Measurements from ENCODE around the gene WDR6.

The WDR6 gene

DNA sequence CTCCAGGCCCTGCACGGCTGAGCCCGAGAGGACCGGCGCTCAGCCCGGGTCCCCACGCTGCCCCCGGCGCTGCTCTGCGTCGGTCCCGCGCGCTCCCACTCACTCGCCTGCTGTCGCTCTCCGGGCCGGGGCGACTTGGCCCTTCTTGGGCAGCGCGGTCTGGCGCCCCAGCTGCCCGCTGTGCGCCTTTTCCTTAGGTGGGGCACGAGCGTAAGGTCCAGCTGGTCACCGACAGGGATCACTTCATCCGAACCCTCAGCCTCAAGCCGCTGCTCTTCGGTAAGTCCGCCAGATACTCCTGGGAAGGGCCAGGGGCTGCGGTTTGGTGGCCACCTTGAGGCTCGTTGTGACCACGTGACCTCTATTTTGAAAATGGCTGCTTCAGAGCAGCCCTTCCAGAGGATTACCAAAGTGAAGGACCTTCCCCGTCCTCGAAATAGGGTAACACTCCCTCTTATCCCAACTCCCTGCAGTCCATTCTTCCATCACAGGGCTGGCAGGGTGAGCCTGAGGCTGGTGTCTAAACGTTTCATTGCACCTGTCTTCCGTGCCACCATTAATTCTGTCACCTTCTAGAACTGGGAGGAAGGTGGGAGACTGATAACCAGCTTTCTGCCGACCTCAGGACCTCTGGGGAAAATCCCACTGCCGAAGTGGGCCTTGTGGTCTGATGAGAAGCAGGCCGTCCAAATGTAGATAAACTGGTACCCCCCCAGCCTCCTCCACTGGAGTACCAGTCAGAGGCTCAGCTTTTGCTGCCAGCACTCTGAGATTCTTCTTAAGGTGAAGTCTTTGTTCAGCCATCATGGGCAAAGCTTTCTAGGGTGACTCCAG is 16.3 kb upstream of the WDR6 start:
- ATAC-seq, result no peak
- TF ChIP-seq POU6F1 (CRISPR knock-in tag; IDR thresholded peaks at IDR 0.05; ENCODE audit: borderline replicate concordance, low read depth), result no peak
- TF ChIP-seq ISL1 (CRISPR knock-in tag; IDR thresholded peaks at IDR 0.05), result no peak
- TF ChIP-seq RARB (CRISPR knock-in tag; IDR thresholded peaks at IDR 0.05), result no peak
- TF ChIP-seq, protein P1, sequence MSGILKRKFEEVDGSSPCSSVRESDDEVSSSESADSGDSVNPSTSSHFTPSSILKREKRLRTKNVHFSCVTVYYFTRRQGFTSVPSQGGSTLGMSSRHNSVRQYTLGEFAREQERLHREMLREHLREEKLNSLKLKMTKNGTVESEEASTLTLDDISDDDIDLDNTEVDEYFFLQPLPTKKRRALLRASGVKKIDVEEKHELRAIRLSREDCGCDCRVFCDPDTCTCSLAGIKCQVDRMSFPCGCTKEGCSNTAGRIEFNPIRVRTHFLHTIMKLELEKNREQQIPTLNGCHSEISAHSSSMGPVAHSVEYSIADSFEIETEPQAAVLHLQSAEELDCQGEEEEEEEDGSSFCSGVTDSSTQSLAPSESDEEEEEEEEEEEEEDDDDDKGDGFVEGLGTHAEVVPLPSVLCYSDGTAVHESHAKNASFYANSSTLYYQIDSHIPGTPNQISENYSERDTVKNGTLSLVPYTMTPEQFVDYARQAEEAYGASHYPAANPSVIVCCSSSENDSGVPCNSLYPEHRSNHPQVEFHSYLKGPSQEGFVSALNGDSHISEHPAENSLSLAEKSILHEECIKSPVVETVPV (CRISPR knock-in tag; IDR thresholded peaks at IDR 0.05), result no peak
- TF ChIP-seq SNAI2 (CRISPR knock-in tag; IDR thresholded peaks at IDR 0.05), result no peak
- TF ChIP-seq, protein P2, sequence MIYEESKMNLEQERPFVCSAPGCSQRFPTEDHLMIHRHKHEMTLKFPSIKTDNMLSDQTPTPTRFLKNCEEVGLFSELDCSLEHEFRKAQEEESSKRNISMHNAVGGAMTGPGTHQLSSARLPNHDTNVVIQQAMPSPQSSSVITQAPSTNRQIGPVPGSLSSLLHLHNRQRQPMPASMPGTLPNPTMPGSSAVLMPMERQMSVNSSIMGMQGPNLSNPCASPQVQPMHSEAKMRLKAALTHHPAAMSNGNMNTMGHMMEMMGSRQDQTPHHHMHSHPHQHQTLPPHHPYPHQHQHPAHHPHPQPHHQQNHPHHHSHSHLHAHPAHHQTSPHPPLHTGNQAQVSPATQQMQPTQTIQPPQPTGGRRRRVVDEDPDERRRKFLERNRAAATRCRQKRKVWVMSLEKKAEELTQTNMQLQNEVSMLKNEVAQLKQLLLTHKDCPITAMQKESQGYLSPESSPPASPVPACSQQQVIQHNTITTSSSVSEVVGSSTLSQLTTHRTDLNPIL (CRISPR knock-in tag; IDR thresholded peaks at IDR 0.05; ENCODE audit: low read depth), result no peak
- no peak for TF ChIP-seq ZC3H10 (CRISPR knock-in tag; IDR thresholded peaks at IDR 0.05)
- no peak for TF ChIP-seq BACH2 (CRISPR knock-in tag; IDR thresholded peaks at IDR 0.05; ENCODE audit: borderline replicate concordance)
- TF ChIP-seq ESRRG (CRISPR knock-in tag; IDR thresholded peaks at IDR 0.05), result no peak
- TF ChIP-seq ZNF8 (CRISPR knock-in tag; IDR thresholded peaks at IDR 0.05), result no peak
- TF ChIP-seq PPARA (CRISPR knock-in tag; IDR thresholded peaks at IDR 0.05; ENCODE audit: borderline replicate concordance), result no peak
- TF ChIP-seq, protein P3, sequence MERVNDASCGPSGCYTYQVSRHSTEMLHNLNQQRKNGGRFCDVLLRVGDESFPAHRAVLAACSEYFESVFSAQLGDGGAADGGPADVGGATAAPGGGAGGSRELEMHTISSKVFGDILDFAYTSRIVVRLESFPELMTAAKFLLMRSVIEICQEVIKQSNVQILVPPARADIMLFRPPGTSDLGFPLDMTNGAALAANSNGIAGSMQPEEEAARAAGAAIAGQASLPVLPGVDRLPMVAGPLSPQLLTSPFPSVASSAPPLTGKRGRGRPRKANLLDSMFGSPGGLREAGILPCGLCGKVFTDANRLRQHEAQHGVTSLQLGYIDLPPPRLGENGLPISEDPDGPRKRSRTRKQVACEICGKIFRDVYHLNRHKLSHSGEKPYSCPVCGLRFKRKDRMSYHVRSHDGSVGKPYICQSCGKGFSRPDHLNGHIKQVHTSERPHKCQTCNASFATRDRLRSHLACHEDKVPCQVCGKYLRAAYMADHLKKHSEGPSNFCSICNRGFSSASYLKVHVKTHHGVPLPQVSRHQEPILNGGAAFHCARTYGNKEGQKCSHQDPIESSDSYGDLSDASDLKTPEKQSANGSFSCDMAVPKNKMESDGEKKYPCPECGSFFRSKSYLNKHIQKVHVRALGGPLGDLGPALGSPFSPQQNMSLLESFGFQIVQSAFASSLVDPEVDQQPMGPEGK (CRISPR knock-in tag; IDR thresholded peaks at IDR 0.05; ENCODE audit: borderline replicate concordance), result no peak
- no peak for TF ChIP-seq ZFP30 (CRISPR knock-in tag; IDR thresholded peaks at IDR 0.05)
- TF ChIP-seq, protein P4, sequence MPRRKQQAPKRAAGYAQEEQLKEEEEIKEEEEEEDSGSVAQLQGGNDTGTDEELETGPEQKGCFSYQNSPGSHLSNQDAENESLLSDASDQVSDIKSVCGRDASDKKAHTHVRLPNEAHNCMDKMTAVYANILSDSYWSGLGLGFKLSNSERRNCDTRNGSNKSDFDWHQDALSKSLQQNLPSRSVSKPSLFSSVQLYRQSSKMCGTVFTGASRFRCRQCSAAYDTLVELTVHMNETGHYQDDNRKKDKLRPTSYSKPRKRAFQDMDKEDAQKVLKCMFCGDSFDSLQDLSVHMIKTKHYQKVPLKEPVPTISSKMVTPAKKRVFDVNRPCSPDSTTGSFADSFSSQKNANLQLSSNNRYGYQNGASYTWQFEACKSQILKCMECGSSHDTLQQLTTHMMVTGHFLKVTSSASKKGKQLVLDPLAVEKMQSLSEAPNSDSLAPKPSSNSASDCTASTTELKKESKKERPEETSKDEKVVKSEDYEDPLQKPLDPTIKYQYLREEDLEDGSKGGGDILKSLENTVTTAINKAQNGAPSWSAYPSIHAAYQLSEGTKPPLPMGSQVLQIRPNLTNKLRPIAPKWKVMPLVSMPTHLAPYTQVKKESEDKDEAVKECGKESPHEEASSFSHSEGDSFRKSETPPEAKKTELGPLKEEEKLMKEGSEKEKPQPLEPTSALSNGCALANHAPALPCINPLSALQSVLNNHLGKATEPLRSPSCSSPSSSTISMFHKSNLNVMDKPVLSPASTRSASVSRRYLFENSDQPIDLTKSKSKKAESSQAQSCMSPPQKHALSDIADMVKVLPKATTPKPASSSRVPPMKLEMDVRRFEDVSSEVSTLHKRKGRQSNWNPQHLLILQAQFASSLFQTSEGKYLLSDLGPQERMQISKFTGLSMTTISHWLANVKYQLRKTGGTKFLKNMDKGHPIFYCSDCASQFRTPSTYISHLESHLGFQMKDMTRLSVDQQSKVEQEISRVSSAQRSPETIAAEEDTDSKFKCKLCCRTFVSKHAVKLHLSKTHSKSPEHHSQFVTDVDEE (CRISPR knock-in tag; IDR thresholded peaks at IDR 0.05), result no peak

GRCh38 chr3:48991851-48992545 is 15.2 kb upstream of the WDR6 start:
- TF ChIP-seq, protein P4 (CRISPR knock-in tag; IDR thresholded peaks at IDR 0.05), result no peak
- no peak for TF ChIP-seq TCF4 (CRISPR knock-in tag; IDR thresholded peaks at IDR 0.05; ENCODE audit: borderline replicate concordance)
- no peak for TF ChIP-seq ZNF70 (CRISPR knock-in tag; IDR thresholded peaks at IDR 0.05)
- TF ChIP-seq SNAI2 (CRISPR knock-in tag; IDR thresholded peaks at IDR 0.05), result no peak
- TF ChIP-seq ZFP30 (CRISPR knock-in tag; IDR thresholded peaks at IDR 0.05), result no peak
- TF ChIP-seq PPARA (CRISPR knock-in tag; IDR thresholded peaks at IDR 0.05; ENCODE audit: borderline replicate concordance), result no peak
- no peak for TF ChIP-seq CSDC2 (CRISPR knock-in tag; IDR thresholded peaks at IDR 0.05)
- no peak for TF ChIP-seq ARNTL (CRISPR knock-in tag; IDR thresholded peaks at IDR 0.05; ENCODE audit: borderline replicate concordance, low read depth)
- no peak for TF ChIP-seq RARB (CRISPR knock-in tag; IDR thresholded peaks at IDR 0.05)
- TF ChIP-seq BACH2 (CRISPR knock-in tag; IDR thresholded peaks at IDR 0.05; ENCODE audit: borderline replicate concordance), result no peak
- TF ChIP-seq GLIS3 (CRISPR knock-in tag; IDR thresholded peaks at IDR 0.05), result no peak
- TF ChIP-seq, protein P2 (CRISPR knock-in tag; IDR thresholded peaks at IDR 0.05; ENCODE audit: low read depth), result no peak
- TF ChIP-seq ZNF565 (CRISPR knock-in tag; conservative IDR thresholded peaks at IDR 0.05; ENCODE audit: low read depth), result no peak
- ATAC-seq, result no peak

All from SK-N-SH treated with all-trans-retinoic acid at 6 μM for 48 hours (cell line).